ENCODE measurements around the gene ASB13. TPM values are rescaled to one million over a fixed set of nuclear protein-coding genes. Genes with fewer than 3 reads are reported as not detected.

ASB13 gene
- total RNA-seq, 1 experiment from 2014 or later = 25.9 TPM

- intact Hi-C loops (cut with micrococcal nuclease) = loop anchor here (5.0 kb wide), 1 partner anchor 239 kb away; no protein-coding TSS in a partner anchor
- Histone ChIP-seq H3K9ac (ENCODE audit: low read length) (no peak overlapping the region), H4K20me1 (ENCODE audit: insufficient read depth) (no peaks in the 10 kb centered on the region), H3K36me3 (ENCODE audit: control insufficient read depth in 1 of 2, insufficient read depth in 2 of 2, low read length in 2 of 2) (no peaks in the 10 kb centered on the region), H3K9me2 (ENCODE audit: insufficient read depth) (no peaks in the 10 kb centered on the region), H3K27me3 (ENCODE audit: insufficient read depth, low read length) (0 out of 2 replicates have a peak, but pooled peaks cover 2% of the 10 kb centered on the region), H3K9me3 (ENCODE audit: control insufficient read depth in 1 of 2, insufficient read depth in 1 of 2, low read depth in 1 of 2, low read length in 2 of 2) (no peaks in the 10 kb centered on the region), H3K79me2 (ENCODE audit: insufficient read depth, low read length) (no peaks in the 10 kb centered on the region), H2AFZ (ENCODE audit: low read depth, low read length, poor library complexity, severe bottlenecking) (no peak overlapping the region), H3K27ac (ENCODE audit: low read depth, low read length) (no peak overlapping the region), H3K4me2 (ENCODE audit: low read length) (no peak overlapping the region; the same call in 1 of the 2 replicates), H3K4me1 (ENCODE audit: control insufficient read depth in 1 of 2, insufficient read depth in 2 of 2, low read length in 2 of 2) (peaks cover 7 to 15% of the 10 kb centered on the region in 2 experiments; a peak in 3 of 4 replicates), H3K4me3 (replicated peaks in 1 of 2; ENCODE audit: low read depth in 1 of 2, low read length in 2 of 2) (no peak overlapping the region)
- ChIA-PET RAD21 (ENCODE audit: low non-redundant PET in 1 of 2, low total read pairs in 2 of 2, uncharacterized antibody in 2 of 2, unreplicated experiment in 2 of 2) (no interaction called here), POLR2A (no interaction called here), CTCF (no interaction called here)
- DNase-seq (ENCODE audit: low read depth, low spot score) (no peak), ATAC-seq (no peak)
- no TSS peak for BruUV-seq (replicated peaks)
- no peak for TF ChIP-seq JUND (IDR thresholded peaks at IDR 0.05)
Measured at GRCh38 chr10:5633166-5633749, 33.1 kb downstream of the ASB13 start.

- H3K4me3 ChIP-seq (replicated peaks in 1 of 2; ENCODE audit: low read depth in 1 of 2, low read length in 2 of 2) = no peak overlapping the region
- RAD21 ChIA-PET (ENCODE audit: low non-redundant PET in 1 of 2, low total read pairs in 2 of 2, uncharacterized antibody in 2 of 2, unreplicated experiment in 2 of 2) = no interaction called here
- POLR2A ChIA-PET = no interaction called here
- peaks cover 7 to 15% of the 10 kb centered on the region in 2 experiments; a peak in 3 of 4 replicates for H3K4me1 ChIP-seq (ENCODE audit: control insufficient read depth in 1 of 2, insufficient read depth in 2 of 2, low read length in 2 of 2)
- H3K79me2 ChIP-seq (ENCODE audit: insufficient read depth, low read length) = no peaks in the 10 kb centered on the region
- H3K9ac ChIP-seq (ENCODE audit: low read length) = no peak overlapping the region
- peak; percentile 74 for TF ChIP-seq CEBPB (IDR thresholded peaks at IDR 0.05; ENCODE audit: low read depth)
- no peak for TF ChIP-seq SRF (IDR thresholded peaks at IDR 0.05; ENCODE audit: low read depth)
- TF ChIP-seq FOSL1 (IDR thresholded peaks at IDR 0.05; ENCODE audit: low read depth) = peak; percentile 46; the same call in 1 of the 2 replicates
- peak; percentile 49; the same call in 1 of the 2 replicates for TF ChIP-seq JUND (IDR thresholded peaks at IDR 0.05)
- no peak for TF ChIP-seq POLR2AphosphoS5 (IDR thresholded peaks at IDR 0.05; ENCODE audit: low read depth, low read length)
- peak overlapping the region; percentile 32 for H3K4me2 ChIP-seq (ENCODE audit: low read length)
- H3K27ac ChIP-seq (ENCODE audit: low read depth, low read length) = no peak overlapping the region
- DNase-seq (ENCODE audit: low read depth, low spot score) (no peak), ATAC-seq (peak; percentile 27; the same call in 1 of the 2 replicates)
- CTCF ChIA-PET = no interaction called here
- no peak overlapping the region for H2AFZ ChIP-seq (ENCODE audit: low read depth, low read length, poor library complexity, severe bottlenecking)
- no TSS peak for BruUV-seq (replicated peaks)
- H3K27me3 ChIP-seq (ENCODE audit: insufficient read depth, low read length) = 0 out of 2 replicates have a peak, but pooled peaks cover 2% of the 10 kb centered on the region
- intact Hi-C loops (cut with micrococcal nuclease) = loop anchor here (5.0 kb wide), 1 partner anchor 240 kb away; no protein-coding TSS in a partner anchor
- H3K9me2 ChIP-seq (ENCODE audit: insufficient read depth) = no peaks in the 10 kb centered on the region
- H4K20me1 ChIP-seq (ENCODE audit: insufficient read depth) = no peaks in the 10 kb centered on the region
- no peaks in the 10 kb centered on the region for H3K36me3 ChIP-seq (ENCODE audit: control insufficient read depth in 1 of 2, insufficient read depth in 2 of 2, low read length in 2 of 2)
- no peaks in the 10 kb centered on the region for H3K9me3 ChIP-seq (ENCODE audit: control insufficient read depth in 1 of 2, insufficient read depth in 1 of 2, low read depth in 1 of 2, low read length in 2 of 2)
Measured at GRCh38 chr10:5632446-5632845, 33.9 kb downstream of the ASB13 start.

Measured in HCT116 (cell line).